HCT116 (cell line): Measurements from ENCODE around the gene PCDHGC4. TPM values are rescaled to one million over a fixed set of nuclear protein-coding genes. Genes with fewer than 3 reads are reported as not detected.

Experiments used
- ATAC-seq: fragments of 200-7000 bp; cut with Tn5 transposase; 2 replicates; pipeline ENCODE4 v1.9.1; 2020; ENCODE audit warnings: mild to moderate bottlenecking, moderate library complexity
- BruUV-seq: library from RNA; stranded (reverse); fragments of 400-500 nt; replicated peaks from 2 replicates; lab custom pipeline; 2021; lab: Mats Ljungman, UMichigan
- CTCF ChIA-PET: fragments of 300-600 bp; sonication (Branson Sonifier 250); formaldehyde crosslinking; loops from one replicate; lab custom pipeline; 2021; ENCODE audit warnings: antibody characterized with exemption; lab: Charles Lee
- POLR2A ChIA-PET: fragments of 300-600, 350-600 bp; sonication (Branson Sonifier 250); formaldehyde crosslinking; loops from one replicate; lab custom pipeline; 2021; ENCODE audit warnings: antibody characterized with exemption; lab: Charles Lee
- RAD21 ChIA-PET, 2 experiments: fragments of 300-600 bp; sonication (Branson Sonifier 250); formaldehyde crosslinking; loops; one replicate each; lab custom pipeline; 2023; ENCODE audit warnings: low total read pairs in 2 of 2; ENCODE audit not compliant: uncharacterized antibody in 2 of 2, unreplicated experiment in 2 of 2, low non-redundant PET in 1 of 2; lab: Charles Lee
- DNase-seq: peaks from one replicate; pipeline ENCODE4 v3.0.0-alpha.2; 2010; ENCODE audit warnings: low read depth, low spot score
- H2AFZ ChIP-seq: fragments of 200-600 bp; shearing (Covaris generic), sonication (generic); 2 replicates; pipeline ENCODE4 v1.6.1; 2017; ENCODE audit warnings: low read depth, mixed run types, mixed read lengths, antibody characterized with exemption, low read length; ENCODE audit not compliant: poor library complexity, severe bottlenecking
- H3K27ac ChIP-seq: 2 replicates; pipeline ENCODE4 v1.5.1; 2012; ENCODE audit warnings: low read depth, low read length
- H3K27me3 ChIP-seq: fragments of 200-600 bp; sonication (generic); 2 replicates; pipeline ENCODE4 v1.6.1; 2016; ENCODE audit warnings: mixed run types, low read length, mixed read lengths; ENCODE audit not compliant: insufficient read depth
- H3K36me3 ChIP-seq, 2 experiments: fragments of 200-500 bp in 1 of 2; fragments of 200-600 bp in 1 of 2; sonication (Bioruptor generic) in 1 of 2; sonication (generic) in 1 of 2; 2 replicates each; pipeline versions ENCODE4 v1.5.1 to v1.6.1; 2014 to 2016; ENCODE audit warnings: low read length in 2 of 2, inconsistent platforms in 1 of 2, mixed read lengths in 1 of 2, mixed run types in 1 of 2; ENCODE audit not compliant: insufficient read depth in 2 of 2, control insufficient read depth in 1 of 2
- H3K4me1 ChIP-seq, 2 experiments: fragments of 200-600 bp in 1 of 2; sonication (generic) in 1 of 2; 2 replicates each; pipeline versions ENCODE4 v1.5.1 to v1.6.1; 2012 to 2017; ENCODE audit warnings: low read length in 2 of 2, inconsistent platforms in 1 of 2, mild to moderate bottlenecking in 1 of 2, mixed read lengths in 1 of 2, mixed run types in 1 of 2, moderate library complexity in 1 of 2; ENCODE audit not compliant: insufficient read depth in 2 of 2, control insufficient read depth in 1 of 2
- H3K4me2 ChIP-seq: fragments of 200-600 bp; sonication (generic); 2 replicates; pipeline ENCODE4 v1.6.1; 2017; ENCODE audit warnings: mixed run types, low read length, mixed read lengths
- H3K4me3 ChIP-seq, 2 experiments: fragments of 200-600 bp in 1 of 2; sonication (generic) in 1 of 2; replicated peaks in 1 of 2; 2 replicates each; pipeline ENCODE4 v1.5.1; 2011 to 2016; ENCODE audit warnings: low read length in 2 of 2, control low read depth in 1 of 2, low read depth in 1 of 2, mild to moderate bottlenecking in 1 of 2, mixed read lengths in 1 of 2, mixed run types in 1 of 2
- H3K79me2 ChIP-seq: fragments of 200-600 bp; sonication (generic); 2 replicates; pipeline ENCODE4 v1.6.1; 2017; ENCODE audit warnings: mild to moderate bottlenecking, mixed run types, low read length, moderate library complexity, mixed read lengths; ENCODE audit not compliant: insufficient read depth
- H3K9ac ChIP-seq: fragments of 200-600 bp; sonication (generic); 2 replicates; pipeline ENCODE4 v1.6.1; 2016; ENCODE audit warnings: low read length, mixed read lengths
- H3K9me2 ChIP-seq: fragments of 200-600 bp; sonication (generic), shearing (Covaris generic); 2 replicates; pipeline ENCODE4 v1.6.1; 2017; ENCODE audit warnings: mixed run types, mild to moderate bottlenecking, moderate library complexity; ENCODE audit not compliant: insufficient read depth
- H3K9me3 ChIP-seq, 2 experiments: fragments of 200-500 bp in 1 of 2; fragments of 200-600 bp in 1 of 2; sonication (Bioruptor generic) in 1 of 2; sonication (generic) in 1 of 2; 2 replicates each; pipeline ENCODE4 v1.6.1; 2014 to 2017; ENCODE audit warnings: low read length in 2 of 2, mixed read lengths in 2 of 2, inconsistent platforms in 1 of 2, low read depth in 1 of 2, mild to moderate bottlenecking in 1 of 2, mixed run types in 1 of 2, moderate library complexity in 1 of 2; ENCODE audit not compliant: control insufficient read depth in 1 of 2, insufficient read depth in 1 of 2
- H4K20me1 ChIP-seq: fragments of 200-600 bp; sonication (generic), shearing (Covaris generic); 2 replicates; pipeline ENCODE4 v1.6.1; 2017; ENCODE audit warnings: mixed run types, mild to moderate bottlenecking, moderate library complexity; ENCODE audit not compliant: insufficient read depth
- CEBPB ChIP-seq: IDR thresholded peaks from 2 replicates; pipeline ENCODE4 v1.6.1; 2012; ENCODE audit warnings: low read depth
- EGR1 ChIP-seq: IDR thresholded peaks from 2 replicates; pipeline ENCODE4 v1.6.1; 2012; ENCODE audit warnings: low read depth
- EZH2phosphoT487 ChIP-seq: fragments of 200-600 bp; IDR thresholded peaks from 2 replicates; pipeline ENCODE4 v1.6.1; 2018; ENCODE audit warnings: antibody characterized with exemption, borderline replicate concordance
- FOSL1 ChIP-seq: IDR thresholded peaks from 2 replicates; pipeline ENCODE4 v1.6.1; 2012; ENCODE audit warnings: low read depth
- POLR2A ChIP-seq: IDR thresholded peaks from 2 replicates; pipeline ENCODE4 v1.7.0; 2011; ENCODE audit warnings: borderline replicate concordance; ENCODE audit not compliant: insufficient read depth, insufficient read length; ENCODE audit errors: extremely low read depth
- POLR2AphosphoS5 ChIP-seq: IDR thresholded peaks from 2 replicates; pipeline ENCODE4 v1.6.1; 2011; ENCODE audit warnings: mild to moderate bottlenecking, low read depth, low read length, moderate library complexity
- RAD21 ChIP-seq: IDR thresholded peaks from 2 replicates; pipeline ENCODE4 v1.6.1; 2012; ENCODE audit warnings: low read depth, mild to moderate bottlenecking
- SRF ChIP-seq: IDR thresholded peaks from 2 replicates; pipeline ENCODE4 v1.6.1; 2012; ENCODE audit warnings: low read depth
- ZNF274 ChIP-seq: fragments of 200-500 bp; sonication (Bioruptor generic); IDR thresholded peaks from 2 replicates; pipeline ENCODE4 v1.6.1; 2014; ENCODE audit warnings: mild to moderate bottlenecking, low read depth, low read length, inconsistent platforms
- intact Hi-C: fragments of 100-400 bp; cut with micrococcal nuclease; formaldehyde crosslinking; loops from 2 replicates; pipeline ENCODE4 v1.10.0; 2022
- total RNA-seq: library from RNA; stranded (reverse); gene quantifications from one replicate; pipeline ENCODE4 v1.2.1, GENCODE V29; 2021; ENCODE audit not compliant: unreplicated experiment

The PCDHGC4 gene
- total RNA-seq, 1 experiment from 2014 or later = 0.05 TPM

GRCh38 chr5:141507387-141508091, 22.7 kb downstream of the PCDHGC4 start:
- intact Hi-C loops = no loop called here
- POLR2A ChIA-PET = interaction anchor here (1.1 kb wide), 1 partner anchor 14 kb away, joined by 3 read pairs; no protein-coding TSS in a partner anchor
- no peaks in the 10 kb centered on the region for H3K27me3 ChIP-seq
- H3K4me2 ChIP-seq = no peak overlapping the region
- ATAC-seq = no peak
- RAD21 ChIA-PET = no interaction called here
- no peaks in the 10 kb centered on the region for H3K36me3 ChIP-seq
- no peak overlapping the region for H3K4me3 ChIP-seq
- no peak overlapping the region for H2AFZ ChIP-seq
- H3K9ac ChIP-seq = no peak overlapping the region
- CTCF ChIA-PET = interaction anchor here (1.5 to 1.7 kb wide), 2 partner anchors 13 to 56 kb away, joined by 4 read pairs; no protein-coding TSS in a partner anchor
- no peaks in the 10 kb centered on the region for H3K9me2 ChIP-seq
- no peaks in the 10 kb centered on the region for H3K4me1 ChIP-seq
- no peaks in the 10 kb centered on the region for H3K79me2 ChIP-seq
- TF ChIP-seq POLR2A (no peak), FOSL1 (no peak), RAD21 (no peak), SRF (no peak), CEBPB (no peak), POLR2AphosphoS5 (no peak)
- DNase-seq = no peak
- H3K27ac ChIP-seq = no peak overlapping the region
- no TSS peak for BruUV-seq
- H3K9me3 ChIP-seq = no peaks in the 10 kb centered on the region
- no peaks in the 10 kb centered on the region for H4K20me1 ChIP-seq

GRCh38 chr5:141508440-141508797, 23.6 kb downstream of the PCDHGC4 start:
- Histone ChIP-seq H4K20me1 (no peaks in the 10 kb centered on the region), H3K36me3 (no peaks in the 10 kb centered on the region), H3K4me2 (no peak overlapping the region), H3K9me2 (no peaks in the 10 kb centered on the region), H3K9ac (no peak overlapping the region), H3K4me3 (no peak overlapping the region), H3K9me3 (no peaks in the 10 kb centered on the region), H3K27ac (no peak overlapping the region), H3K4me1 (no peaks in the 10 kb centered on the region), H3K27me3 (no peaks in the 10 kb centered on the region), H3K79me2 (no peaks in the 10 kb centered on the region), H2AFZ (no peak overlapping the region)
- ATAC-seq (no peak), DNase-seq (no peak)
- ChIA-PET CTCF (interaction anchor here (1.4 to 1.7 kb wide), 2 partner anchors 55 to 95 kb away, joined by 3 to 4 read pairs; partner anchors contain the start of gene PCDHGA10), POLR2A (no interaction called here), RAD21 (no interaction called here)
- intact Hi-C loops = no loop called here
- BruUV-seq = no TSS peak
- TF ChIP-seq ZNF274 (no peak), RAD21 (no peak), EGR1 (no peak), CEBPB (no peak), EZH2phosphoT487 (no peak)
